GM23248 (cell line): Measurements from ENCODE around the gene LRRC28. TPM values are rescaled to one million over a fixed set of nuclear protein-coding genes. Genes with fewer than 3 reads are reported as not detected.

Source experiments
- DNase-seq: peaks from one replicate; pipeline ENCODE4 v3.0.0-alpha.2; 2015
- H2AFZ ChIP-seq: fragments of 200-600 bp; sonication (generic); 2 replicates; pipeline ENCODE4 v1.6.1; 2016; ENCODE audit warnings: antibody characterized with exemption
- H3F3A ChIP-seq: fragments of 200-600 bp; sonication (generic); 2 replicates; pipeline ENCODE4 v1.6.1; 2016; ENCODE audit warnings: mild to moderate bottlenecking, antibody characterized with exemption, mixed run types; ENCODE audit not compliant: insufficient read depth
- H3K27ac ChIP-seq: fragments of 200-600 bp; sonication (generic); 2 replicates; pipeline ENCODE4 v1.5.1; 2016; ENCODE audit warnings: mild to moderate bottlenecking
- H3K27me3 ChIP-seq: fragments of 200-600 bp; sonication (generic); replicated peaks from 2 replicates; pipeline ENCODE4 v1.6.1; 2016; ENCODE audit warnings: mild to moderate bottlenecking; ENCODE audit not compliant: insufficient read depth
- H3K36me3 ChIP-seq: fragments of 200-600 bp; sonication (generic); 2 replicates; pipeline ENCODE4 v1.6.1; 2016; ENCODE audit warnings: low read depth, mild to moderate bottlenecking
- H3K4me1 ChIP-seq: fragments of 200-600 bp; sonication (generic); 2 replicates; pipeline ENCODE4 v1.6.1; 2016; ENCODE audit warnings: mild to moderate bottlenecking; ENCODE audit not compliant: insufficient read depth
- H3K4me2 ChIP-seq: fragments of 200-600 bp; sonication (generic); one replicate; pipeline ENCODE4 v1.6.1; 2016; ENCODE audit warnings: mild to moderate bottlenecking; ENCODE audit not compliant: unreplicated experiment
- H3K4me3 ChIP-seq: fragments of 200-600 bp; sonication (generic); 2 replicates; pipeline ENCODE4 v1.5.1; 2016; ENCODE audit warnings: mild to moderate bottlenecking
- H3K79me2 ChIP-seq: fragments of 200-600 bp; sonication (generic); 2 replicates; pipeline ENCODE4 v1.6.1; 2016; ENCODE audit warnings: mild to moderate bottlenecking; ENCODE audit not compliant: insufficient read depth
- H3K9ac ChIP-seq: fragments of 200-600 bp; sonication (generic); 2 replicates; pipeline ENCODE4 v1.6.1; 2016; ENCODE audit warnings: mild to moderate bottlenecking
- H3K9me2 ChIP-seq: fragments of 200-600 bp; sonication (generic); 2 replicates; pipeline ENCODE4 v1.6.1; 2016; ENCODE audit warnings: mixed run types, mild to moderate bottlenecking, moderate library complexity; ENCODE audit not compliant: insufficient read depth
- H3K9me3 ChIP-seq: fragments of 200-600 bp; sonication (generic); one replicate; pipeline ENCODE4 v1.6.1; 2017; ENCODE audit warnings: low read depth
- H4K20me1 ChIP-seq: fragments of 200-600 bp; sonication (generic); 2 replicates; pipeline ENCODE4 v1.6.0; 2016; ENCODE audit not compliant: insufficient read depth
- EZH2 ChIP-seq: fragments of 200-600 bp; sonication (generic); IDR thresholded peaks from 2 replicates; pipeline ENCODE4 v1.6.1; 2018; ENCODE audit warnings: antibody characterized with exemption, mild to moderate bottlenecking; ENCODE audit not compliant: insufficient read depth, poor library complexity, severe bottlenecking
- EZH2phosphoT487 ChIP-seq: fragments of 200-600 bp; sonication (generic); IDR thresholded peaks from 2 replicates; pipeline ENCODE4 v1.6.1; 2018; ENCODE audit warnings: antibody characterized with exemption, moderate library complexity, mild to moderate bottlenecking, low read depth; ENCODE audit not compliant: insufficient read depth
- WGBS, 2 experiments: methylation state at CpG; one replicate each; pipeline ENCODE4 v1.1.6; 2015 to 2017; ENCODE audit warnings: low lambda C conversion rate in 2 of 2, low coverage in 1 of 2; ENCODE audit errors: missing lambda C conversion rate in 2 of 2; 5-methylcytosine and 5-hydroxymethylcytosine counted together
- in situ Hi-C: fragments of 300-500 bp; cut with MboI; formaldehyde crosslinking; loops from 2 replicates; pipeline ENCODE4 v1.15.0; 2020
- polyA plus RNA-seq: library from polyadenylated mRNA; unstranded; fragments of >200 nt; fragmentation: Nextera tagmentation; extraction: Ambion mirVana; gene quantifications from 2 replicates; pipeline ENCODE4 v1.2.1, GENCODE V29; 2016
- total RNA-seq: library from RNA; depleted of rRNA; stranded (reverse); fragments of >200 nt; shearing (Covaris generic); gene quantifications from 2 replicates; pipeline ENCODE4 v1.2.3, GENCODE V29; 2014

The LRRC28 gene
- total and polyA plus RNA-seq, 2 experiments from 2014 or later = 18.4 to 30.8 TPM

- 95 to 98% methylated on average over 3 of the region's 3 CpGs for WGBS, 2 experiments
- H3K9me2 ChIP-seq = no peaks in the 10 kb centered on the region
- in situ Hi-C loops = loop anchor here (10.0 kb wide), 1 partner anchor 446 kb away; no protein-coding TSS in a partner anchor
- no peak for TF ChIP-seq EZH2
- H3K27me3 ChIP-seq = no peaks in the 10 kb centered on the region
- no peaks in the 10 kb centered on the region for H3K79me2 ChIP-seq
- H3K9ac ChIP-seq = no peak overlapping the region
- H3F3A ChIP-seq = no peaks in the 10 kb centered on the region
- H3K4me2 ChIP-seq = no peak overlapping the region
- H3K27ac ChIP-seq = no peak overlapping the region
- no peaks in the 10 kb centered on the region for H4K20me1 ChIP-seq
- no peak overlapping the region for H3K4me3 ChIP-seq
- no peak for DNase-seq
- no peaks in the 10 kb centered on the region for H3K9me3 ChIP-seq
- H3K4me1 ChIP-seq = no peaks in the 10 kb centered on the region
- H3K36me3 ChIP-seq = no peaks in the 10 kb centered on the region
- H2AFZ ChIP-seq = no peak overlapping the region
Measured at GRCh38 chr15:99279290-99279689, 28.0 kb downstream of the LRRC28 start.

- in situ Hi-C loops = loop anchor here (10.0 kb wide), 2 partner anchors 425 to 445 kb away; no protein-coding TSS in a partner anchor
- no peak overlapping the region for H3K4me3 ChIP-seq
- no peaks in the 10 kb centered on the region for H3K4me1 ChIP-seq
- no peak overlapping the region for H3K27ac ChIP-seq
- no peaks in the 10 kb centered on the region for H3K27me3 ChIP-seq
- no peaks in the 10 kb centered on the region for H3K9me3 ChIP-seq
- no peak overlapping the region for H2AFZ ChIP-seq
- H3K79me2 ChIP-seq = no peaks in the 10 kb centered on the region
- H3F3A ChIP-seq = no peaks in the 10 kb centered on the region
- H3K4me2 ChIP-seq = no peak overlapping the region
- no peaks in the 10 kb centered on the region for H4K20me1 ChIP-seq
- no peak overlapping the region for H3K9ac ChIP-seq
- DNase-seq = no peak
- WGBS, 2 experiments = 76 to 89% methylated on average over 3 of the region's 3 CpGs
- H3K9me2 ChIP-seq = no peaks in the 10 kb centered on the region
- TF ChIP-seq EZH2 = no peak
- no peak for TF ChIP-seq EZH2phosphoT487
- no peaks in the 10 kb centered on the region for H3K36me3 ChIP-seq
Measured at GRCh38 chr15:99279827-99280226, 28.5 kb downstream of the LRRC28 start.

- Histone ChIP-seq H4K20me1 (no peaks in the 10 kb centered on the region), H3K36me3 (no peaks in the 10 kb centered on the region), H3F3A (no peaks in the 10 kb centered on the region), H3K79me2 (no peaks in the 10 kb centered on the region), H3K4me1 (peaks cover 4% of the 10 kb centered on the region; the same call in 1 of the 2 replicates), H3K27ac (no peak overlapping the region), H3K9me3 (no peaks in the 10 kb centered on the region), H3K4me2 (no peak overlapping the region), H3K9me2 (no peaks in the 10 kb centered on the region), H3K9ac (no peak overlapping the region), H3K4me3 (no peak overlapping the region), H3K27me3 (no peaks in the 10 kb centered on the region), H2AFZ (no peak overlapping the region)
- in situ Hi-C loops = loop anchor here (10.0 kb wide), 1 partner anchor 423 kb away; no protein-coding TSS in a partner anchor
- no peak for DNase-seq
- TF ChIP-seq EZH2 = no peak
- TF ChIP-seq EZH2phosphoT487 = no peak
Measured at GRCh38 chr15:99282121-99282520, 30.8 kb downstream of the LRRC28 start.

GRCh38 chr15:99282586-99282985 is 31.3 kb downstream of the LRRC28 start:
- Histone ChIP-seq H4K20me1 (no peaks in the 10 kb centered on the region), H3K79me2 (no peaks in the 10 kb centered on the region), H3K4me1 (peaks cover 4% of the 10 kb centered on the region; the same call in 1 of the 2 replicates), H3K9me2 (no peaks in the 10 kb centered on the region), H3K36me3 (no peaks in the 10 kb centered on the region), H3K27ac (no peak overlapping the region), H3F3A (no peaks in the 10 kb centered on the region), H3K4me3 (no peak overlapping the region), H3K27me3 (no peaks in the 10 kb centered on the region), H3K9ac (no peak overlapping the region), H3K4me2 (no peak overlapping the region), H2AFZ (no peak overlapping the region), H3K9me3 (no peaks in the 10 kb centered on the region)
- in situ Hi-C loops = loop anchor here (10.0 kb wide), 1 partner anchor 422 kb away; no protein-coding TSS in a partner anchor
- DNase-seq = no peak
- TF ChIP-seq EZH2 (no peak), EZH2phosphoT487 (no peak)
- 96 to 97% methylated on average over 5 of the region's 5 CpGs for WGBS, 2 experiments

- H3K36me3 ChIP-seq = no peaks in the 10 kb centered on the region
- H3K9me3 ChIP-seq = no peaks in the 10 kb centered on the region
- no peaks in the 10 kb centered on the region for H3K79me2 ChIP-seq
- in situ Hi-C loops = loop anchor here (10.0 kb wide), 1 partner anchor 421 kb away; no protein-coding TSS in a partner anchor
- H3K9ac ChIP-seq = no peak overlapping the region
- no peak overlapping the region for H2AFZ ChIP-seq
- peaks cover 4% of the 10 kb centered on the region; the same call in 1 of the 2 replicates for H3K4me1 ChIP-seq
- H3K9me2 ChIP-seq = no peaks in the 10 kb centered on the region
- no peak for DNase-seq
- no peaks in the 10 kb centered on the region for H4K20me1 ChIP-seq
- no peaks in the 10 kb centered on the region for H3F3A ChIP-seq
- H3K27me3 ChIP-seq = no peaks in the 10 kb centered on the region
- no peak overlapping the region for H3K4me2 ChIP-seq
- H3K4me3 ChIP-seq = no peak overlapping the region
- H3K27ac ChIP-seq = no peak overlapping the region
- TF ChIP-seq EZH2phosphoT487 = no peak
- no peak for TF ChIP-seq EZH2
Measured at GRCh38 chr15:99283717-99284116, 32.4 kb downstream of the LRRC28 start.
